ENCODE measurements around the gene ACSM4.

- TF ChIP-seq CTCF (IDR thresholded peaks at IDR 0.05) (no peak), POLR2A (IDR thresholded peaks at IDR 0.05) (no peak)
Observed at GRCh38 chr12:7293670-7294069, 10.2 kb upstream of the ACSM4 start.
